Measurements from ENCODE around the gene COIL.
"Not testable (repeated sequence)": the region's sequence is repeated elsewhere in the genome, so short reads cannot be mapped to it uniquely, and the experiment has no call there.

The COIL gene

GRCh38 chr17:56982312-56982711 lies 21.5 kb upstream of the COIL start:
- no peak for DNase-seq
- Histone ChIP-seq H2AFZ (ENCODE audit: low read depth, low read length) (no peak overlapping the region), H3K4me1 (ENCODE audit: insufficient read depth, low read length) (peaks cover 23% of the 10 kb centered on the region), H3K4me3 (ENCODE audit: low read depth in 1 of 2, low read length in 2 of 2) (no peak overlapping the region), H3K9ac (ENCODE audit: low read depth, low read length) (no peak overlapping the region), H3K9me3 (ENCODE audit: insufficient read depth, low read length, severe bottlenecking) (no peaks in the 10 kb centered on the region), H4K20me1 (ENCODE audit: insufficient read depth, low read length) (no peaks in the 10 kb centered on the region), H3K27me3 (ENCODE audit: insufficient read depth, low read length, poor library complexity) (no peaks in the 10 kb centered on the region), H3K79me2 (ENCODE audit: insufficient read depth, low read length) (no peaks in the 10 kb centered on the region; the same call in 1 of the 2 replicates), H3K36me3 (ENCODE audit: insufficient read depth, low read length) (peaks cover 21% of the 10 kb centered on the region), H3K27ac (ENCODE audit: low read length) (no peak overlapping the region), H3K4me2 (ENCODE audit: insufficient read depth, low read length) (no peak overlapping the region)
- no peak for TF ChIP-seq CTCF (IDR thresholded peaks at IDR 0.05; ENCODE audit: borderline replicate concordance, extremely low read depth, low read length, poor library complexity, severe bottlenecking)
- no peak for ATAC-seq (ENCODE audit: insufficient read depth, low read depth)

- H4K20me1 ChIP-seq (ENCODE audit: insufficient read depth, low read length); H3K9ac ChIP-seq (ENCODE audit: low read depth, low read length); H3K27me3 ChIP-seq (ENCODE audit: insufficient read depth, low read length, poor library complexity); H3K4me2 ChIP-seq (ENCODE audit: insufficient read depth, low read length); H3K4me3 ChIP-seq (ENCODE audit: low read depth in 1 of 2, low read length in 2 of 2); H3K27ac ChIP-seq (ENCODE audit: low read length); ATAC-seq (ENCODE audit: insufficient read depth, low read depth); H2AFZ ChIP-seq (ENCODE audit: low read depth, low read length); DNase-seq; H3K9me3 ChIP-seq (ENCODE audit: insufficient read depth, low read length, severe bottlenecking); H3K79me2 ChIP-seq (ENCODE audit: insufficient read depth, low read length): not testable (repeated sequence)
- H3K36me3 ChIP-seq (ENCODE audit: insufficient read depth, low read length) = peaks cover 12% of the 10 kb centered on the region
- peaks cover 29% of the 10 kb centered on the region for H3K4me1 ChIP-seq (ENCODE audit: insufficient read depth, low read length)
Measured at GRCh38 chr17:56980526-56980925, 19.7 kb upstream of the COIL start.

GRCh38 chr17:56979091-56979480 lies 18.2 kb upstream of the COIL start:
- H3K36me3 ChIP-seq (ENCODE audit: insufficient read depth, low read length) = peaks cover 9% of the 10 kb centered on the region; the same call in 1 of the 2 replicates
- H3K9me3 ChIP-seq (ENCODE audit: insufficient read depth, low read length, severe bottlenecking) = no peaks in the 10 kb centered on the region
- H2AFZ ChIP-seq (ENCODE audit: low read depth, low read length) = peak overlapping the region; percentile 99
- peaks cover 29% of the 10 kb centered on the region for H3K4me1 ChIP-seq (ENCODE audit: insufficient read depth, low read length)
- peak overlapping the region in 1 of 2 experiments; percentile 99; a peak in 2 of 4 replicates for H3K4me3 ChIP-seq (ENCODE audit: low read depth in 1 of 2, low read length in 2 of 2)
- no peak for TF ChIP-seq CTCF (IDR thresholded peaks at IDR 0.05; ENCODE audit: borderline replicate concordance, extremely low read depth, low read length, poor library complexity, severe bottlenecking)
- no peak for TF ChIP-seq EZH2 (IDR thresholded peaks at IDR 0.05; ENCODE audit: borderline replicate concordance, low read depth, low read length, severe bottlenecking)
- peaks cover 5% of the 10 kb centered on the region for H3K27me3 ChIP-seq (ENCODE audit: insufficient read depth, low read length, poor library complexity)
- ATAC-seq (ENCODE audit: insufficient read depth, low read depth) (no peak), DNase-seq (no peak)
- H3K79me2 ChIP-seq (ENCODE audit: insufficient read depth, low read length) = no peaks in the 10 kb centered on the region; the same call in 1 of the 2 replicates
- H3K9ac ChIP-seq (ENCODE audit: low read depth, low read length) = peak overlapping the region; percentile 56; the same call in 1 of the 2 replicates
- no peaks in the 10 kb centered on the region for H4K20me1 ChIP-seq (ENCODE audit: insufficient read depth, low read length)
- no peak overlapping the region for H3K27ac ChIP-seq (ENCODE audit: low read length)
- peak overlapping the region; percentile 94 for H3K4me2 ChIP-seq (ENCODE audit: insufficient read depth, low read length)

GRCh38 chr17:56978441-56979090 lies 17.7 kb upstream of the COIL start:
- TF ChIP-seq EZH2 (IDR thresholded peaks at IDR 0.05; ENCODE audit: borderline replicate concordance, low read depth, low read length, severe bottlenecking) (no peak), CTCF (IDR thresholded peaks at IDR 0.05; ENCODE audit: borderline replicate concordance, extremely low read depth, low read length, poor library complexity, severe bottlenecking) (no peak)
- ATAC-seq (ENCODE audit: insufficient read depth, low read depth) = no peak
- peak overlapping the region; percentile 99 for H2AFZ ChIP-seq (ENCODE audit: low read depth, low read length)
- no peaks in the 10 kb centered on the region for H4K20me1 ChIP-seq (ENCODE audit: insufficient read depth, low read length)
- H3K79me2 ChIP-seq (ENCODE audit: insufficient read depth, low read length) = no peaks in the 10 kb centered on the region; the same call in 1 of the 2 replicates
- peak overlapping the region; percentile 86 to 99 for H3K4me3 ChIP-seq (ENCODE audit: low read depth in 1 of 2, low read length in 2 of 2)
- H3K27me3 ChIP-seq (ENCODE audit: insufficient read depth, low read length, poor library complexity) = peaks cover 5% of the 10 kb centered on the region
- peaks cover 29% of the 10 kb centered on the region for H3K4me1 ChIP-seq (ENCODE audit: insufficient read depth, low read length)
- H3K4me2 ChIP-seq (ENCODE audit: insufficient read depth, low read length) = peak overlapping the region; percentile 94
- peak overlapping the region; percentile 56 for H3K9ac ChIP-seq (ENCODE audit: low read depth, low read length)
- peaks cover 9% of the 10 kb centered on the region; the same call in 1 of the 2 replicates for H3K36me3 ChIP-seq (ENCODE audit: insufficient read depth, low read length)
- no peaks in the 10 kb centered on the region for H3K9me3 ChIP-seq (ENCODE audit: insufficient read depth, low read length, severe bottlenecking)
- no peak for DNase-seq
- peak overlapping the region; percentile 70; the same call in 1 of the 2 replicates for H3K27ac ChIP-seq (ENCODE audit: low read length)

Measured in DND-41 (cell line).